ENCODE results near the gene RPS16. TPM values are rescaled to one million over a fixed set of nuclear protein-coding genes. Genes with fewer than 3 reads are reported as not detected.

RPS16 gene
- total RNA-seq, 1 donor from 2014 or later = 1,860 TPM

- Mint-ChIP-seq H3K4me3 (ENCODE audit: unreplicated experiment) (no peak overlapping the region), H3K4me1 (ENCODE audit: unreplicated experiment) (no peaks in the 10 kb centered on the region), H3K27me3 (ENCODE audit: unreplicated experiment) (no peaks in the 10 kb centered on the region), H3K27ac (ENCODE audit: unreplicated experiment) (no peak overlapping the region), H3K9me3 (ENCODE audit: unreplicated experiment) (no peaks in the 10 kb centered on the region), H3K36me3 (ENCODE audit: unreplicated experiment) (peaks cover 44% of the 10 kb centered on the region)
- TF ChIP-seq CTCF (IDR thresholded peaks at IDR 0.05) = no peak
- no peak for DNase-seq (ENCODE audit: extremely low spot score, unreplicated experiment)
Measured at GRCh38 chr19:39473443-39473960, 37.8 kb upstream of the RPS16 start.

- Mint-ChIP-seq H3K9me3 (ENCODE audit: unreplicated experiment) (no peaks in the 10 kb centered on the region), H3K4me1 (ENCODE audit: unreplicated experiment) (no peaks in the 10 kb centered on the region), H3K27me3 (ENCODE audit: unreplicated experiment) (no peaks in the 10 kb centered on the region), H3K27ac (ENCODE audit: unreplicated experiment) (no peak overlapping the region), H3K4me3 (ENCODE audit: unreplicated experiment) (no peak overlapping the region), H3K36me3 (ENCODE audit: unreplicated experiment) (peaks cover 49% of the 10 kb centered on the region)
- no peak for DNase-seq (ENCODE audit: extremely low spot score, unreplicated experiment)
- no peak for TF ChIP-seq CTCF (IDR thresholded peaks at IDR 0.05)
Measured at GRCh38 chr19:39472746-39473442, 37.1 kb upstream of the RPS16 start.

DNA sequence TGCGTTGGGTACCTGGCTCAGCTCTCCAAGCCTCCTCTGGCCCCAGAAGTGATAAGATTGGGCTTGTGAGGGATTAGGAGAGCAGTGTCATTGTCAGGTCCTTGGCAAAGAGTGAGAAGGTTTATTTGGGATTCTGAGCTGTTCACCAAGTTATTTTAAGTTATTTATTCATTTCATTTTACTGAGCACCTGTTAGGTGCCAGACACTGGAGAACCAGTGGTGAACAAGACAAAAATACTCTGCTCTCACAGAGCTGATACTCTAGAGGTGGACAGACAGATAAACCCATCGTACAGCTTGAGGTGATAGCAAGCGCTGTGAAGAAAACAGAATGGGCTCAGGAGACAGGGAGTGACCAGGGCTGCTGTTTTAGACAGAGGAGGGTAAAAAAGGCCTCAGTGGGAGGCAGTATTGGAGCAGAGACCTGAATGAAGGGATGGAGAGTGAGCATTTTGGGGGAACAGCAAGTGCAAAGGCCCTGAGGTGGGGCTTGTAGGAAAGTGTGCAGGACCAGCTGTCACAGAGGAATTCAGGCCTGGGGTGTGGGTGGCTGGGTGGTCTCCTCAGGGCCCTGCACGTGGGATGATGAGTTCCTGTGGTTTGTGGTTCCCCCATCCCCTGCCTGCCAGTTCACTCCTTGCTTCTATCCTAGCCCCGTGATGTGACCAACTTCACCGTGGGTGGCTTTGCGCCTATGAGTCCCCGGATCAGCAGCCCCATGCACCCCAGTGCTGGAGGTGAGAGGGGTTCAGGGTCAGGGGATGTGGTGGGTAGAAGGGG lies 36.2 kb upstream of the RPS16 start:
- Mint-ChIP-seq H3K4me3 (ENCODE audit: unreplicated experiment) (no peak overlapping the region), H3K4me1 (ENCODE audit: unreplicated experiment) (no peaks in the 10 kb centered on the region), H3K9me3 (ENCODE audit: unreplicated experiment) (no peaks in the 10 kb centered on the region), H3K27me3 (ENCODE audit: unreplicated experiment) (no peaks in the 10 kb centered on the region), H3K27ac (ENCODE audit: unreplicated experiment) (no peak overlapping the region), H3K36me3 (ENCODE audit: unreplicated experiment) (peaks cover 51% of the 10 kb centered on the region)
- TF ChIP-seq CTCF (IDR thresholded peaks at IDR 0.05) = no peak
- no peak for DNase-seq (ENCODE audit: extremely low spot score, unreplicated experiment)

DNA sequence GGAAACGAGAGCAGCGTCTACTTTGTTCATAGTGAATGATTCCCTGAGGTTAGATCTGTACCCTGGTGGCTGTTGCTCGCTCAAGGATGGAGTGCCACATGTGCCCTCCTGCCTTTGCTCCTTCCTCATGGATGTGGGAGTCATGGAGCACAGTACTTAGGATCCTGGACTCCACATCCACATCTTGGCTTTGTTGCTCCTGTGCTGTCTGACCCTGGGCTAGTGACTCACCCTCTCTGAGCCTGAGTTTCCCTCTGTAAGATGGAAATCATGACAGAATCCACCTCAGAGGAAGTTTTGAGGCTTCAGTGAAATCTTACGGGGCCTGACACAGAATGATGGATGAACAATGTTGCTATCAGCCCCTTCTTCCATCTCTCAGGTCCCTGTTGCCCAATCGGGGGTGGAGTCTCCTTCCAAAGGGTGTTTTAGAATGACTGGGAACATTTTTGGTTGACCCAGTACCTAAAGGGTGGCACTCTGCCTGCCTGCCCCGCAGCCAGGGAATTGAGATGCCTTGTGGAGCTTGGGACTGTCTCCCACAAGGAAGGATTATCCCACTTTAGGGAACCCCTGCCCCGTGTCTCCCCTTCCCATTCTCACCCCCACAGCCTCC lies 35.1 kb upstream of the RPS16 start:
- H3K4me1 Mint-ChIP-seq (ENCODE audit: unreplicated experiment) = no peaks in the 10 kb centered on the region
- TF ChIP-seq CTCF (IDR thresholded peaks at IDR 0.05) = no peak
- no peak for DNase-seq (ENCODE audit: extremely low spot score, unreplicated experiment)
- no peak overlapping the region for H3K4me3 Mint-ChIP-seq (ENCODE audit: unreplicated experiment)
- H3K9me3 Mint-ChIP-seq (ENCODE audit: unreplicated experiment) = no peaks in the 10 kb centered on the region
- H3K36me3 Mint-ChIP-seq (ENCODE audit: unreplicated experiment) = peaks cover 57% of the 10 kb centered on the region
- no peaks in the 10 kb centered on the region for H3K27me3 Mint-ChIP-seq (ENCODE audit: unreplicated experiment)
- H3K27ac Mint-ChIP-seq (ENCODE audit: unreplicated experiment) = no peak overlapping the region

DNA sequence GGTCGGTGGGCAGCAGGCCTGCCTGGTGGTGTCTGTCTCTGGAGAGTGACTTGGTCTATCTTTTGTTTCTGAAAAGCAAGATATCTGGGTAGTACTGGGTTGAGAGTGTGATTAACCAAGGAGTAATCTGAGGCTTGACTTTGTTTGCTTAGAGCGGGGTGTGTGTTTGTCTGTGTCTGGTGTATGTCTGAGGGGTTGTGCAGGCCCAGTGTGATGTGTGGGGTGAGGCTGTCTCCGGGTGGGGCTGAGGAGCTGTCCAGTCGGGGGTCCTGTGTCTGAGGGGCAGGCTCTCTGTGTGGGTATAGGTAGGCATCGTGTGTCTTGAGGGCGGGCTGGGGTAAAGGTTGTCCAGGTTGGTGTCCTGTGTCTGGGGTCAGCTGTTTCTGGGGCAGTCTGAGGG lies 33.8 kb upstream of the RPS16 start:
- TF ChIP-seq CTCF (IDR thresholded peaks at IDR 0.05) = no peak
- Mint-ChIP-seq H3K27me3 (ENCODE audit: unreplicated experiment) (no peaks in the 10 kb centered on the region), H3K9me3 (ENCODE audit: unreplicated experiment) (no peaks in the 10 kb centered on the region), H3K27ac (ENCODE audit: unreplicated experiment) (no peak overlapping the region), H3K4me1 (ENCODE audit: unreplicated experiment) (no peaks in the 10 kb centered on the region), H3K36me3 (ENCODE audit: unreplicated experiment) (peaks cover 60% of the 10 kb centered on the region), H3K4me3 (ENCODE audit: unreplicated experiment) (no peak overlapping the region)
- DNase-seq (ENCODE audit: extremely low spot score, unreplicated experiment) = no peak
